ENCODE measurements around the gene AGAP2.
"Not testable (repeated sequence)": the region's sequence is repeated elsewhere in the genome, so short reads cannot be mapped to it uniquely, and the experiment has no call there.

The AGAP2 gene

DNA sequence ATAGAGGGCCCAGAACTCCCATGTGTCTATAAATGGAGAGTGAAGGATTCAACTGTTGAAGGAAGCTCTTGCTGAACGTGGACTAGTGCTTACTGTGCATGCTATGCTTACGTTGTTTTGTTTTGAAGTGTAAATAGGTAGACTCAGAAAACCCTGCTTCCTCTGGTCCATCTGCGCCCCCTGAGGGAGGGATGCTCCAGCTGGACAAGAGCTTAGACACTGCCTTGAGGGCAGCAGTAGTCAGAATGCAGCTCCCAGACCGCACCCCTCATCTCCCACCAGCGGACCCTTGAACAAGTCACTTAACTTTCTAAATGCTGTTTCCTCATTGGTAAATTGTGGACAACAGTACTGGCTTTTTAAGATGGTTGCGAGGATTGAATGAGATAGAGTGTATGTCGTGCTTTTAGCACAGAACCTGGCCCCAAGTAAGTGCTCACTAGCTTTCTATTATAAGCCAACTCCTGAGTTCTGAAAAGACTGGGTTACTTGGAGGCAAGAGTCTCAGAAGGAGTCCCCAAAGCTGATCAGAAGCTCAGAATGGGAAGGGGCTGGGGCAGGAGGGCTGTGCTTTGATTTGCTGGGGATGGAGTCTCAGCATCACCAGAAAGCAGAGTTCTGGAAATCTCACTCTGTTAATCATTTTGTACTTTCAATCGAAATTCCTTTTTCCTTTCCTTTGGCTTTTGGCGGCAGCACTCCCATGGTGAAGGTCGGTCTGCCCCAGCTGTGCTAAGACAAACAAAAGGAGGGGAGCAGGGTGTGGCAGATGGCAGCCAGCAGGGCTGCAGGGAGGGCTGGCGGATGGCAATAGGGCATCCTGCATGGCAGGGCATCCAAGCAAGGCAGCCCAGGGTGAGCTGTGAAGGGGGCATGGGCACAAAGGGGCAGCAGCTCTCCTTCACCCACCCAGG is 15.6 kb downstream of the AGAP2 start:
- H3K4me2 ChIP-seq: no peak overlapping the region
- H3K4me1 ChIP-seq: peaks cover 0 to 7% (median 5%) of the 10 kb centered on the region in 10 experiments; a peak in 10 of 20 replicates

GRCh38 chr12:57721846-57722608 is 16.5 kb downstream of the AGAP2 start:
- not testable (repeated sequence) for H3K4me3 ChIP-seq, H3K27me3 ChIP-seq, H3K9ac ChIP-seq, H3K4me1 ChIP-seq, H3K4me2 ChIP-seq, H3K27ac ChIP-seq
- peaks cover 64 to 92% (median 67%) of the 10 kb centered on the region in 11 experiments for H3K36me3 ChIP-seq
- H3K9me3 ChIP-seq (replicated peaks in 1 of 11): peaks cover 0 to 13% (median 9%) of the 10 kb centered on the region in 11 experiments; a peak in 15 of 22 replicates
- peaks cover 0 to 76% (median 5%) of the 10 kb centered on the region in 11 experiments; a peak in 9 of 22 replicates for H4K20me1 ChIP-seq

More for the DNA sequence above, 15.6 kb downstream of the AGAP2 start:
- TF ChIP-seq Cebpa-rat (IDR thresholded peaks at IDR 0.05): no peak
- H3K36me3 ChIP-seq: peaks cover 64 to 92% (median 67%) of the 10 kb centered on the region in 11 experiments
- H3K27me3 ChIP-seq: no peaks in the 10 kb centered on the region
- H3K9ac ChIP-seq: no peak overlapping the region
- H3K27ac ChIP-seq: no peak overlapping the region; a peak in 1 of 22 replicates
- peaks cover 0 to 69% (median 5%) of the 10 kb centered on the region in 11 experiments; a peak in 9 of 22 replicates for H4K20me1 ChIP-seq
- no peak overlapping the region for H3K4me3 ChIP-seq
- peaks cover 0 to 21% (median 13%) of the 10 kb centered on the region in 11 experiments; a peak in 15 of 22 replicates for H3K9me3 ChIP-seq (replicated peaks in 1 of 11)

- TF ChIP-seq Cebpa-rat (IDR thresholded peaks at IDR 0.05): no peak
Measured at GRCh38 chr12:57720606-57721595, 17.6 kb downstream of the AGAP2 start.

GRCh38 chr12:57719777-57720605 is 18.6 kb downstream of the AGAP2 start:
- H3K27me3 ChIP-seq: no peaks in the 10 kb centered on the region
- peaks cover 71 to 99% (median 73%) of the 10 kb centered on the region in 11 experiments for H3K36me3 ChIP-seq
- H3K27ac ChIP-seq: no peak overlapping the region
- peaks cover 0 to 4% (median 2%) of the 10 kb centered on the region in 10 experiments; a peak in 10 of 20 replicates for H3K4me1 ChIP-seq
- no peaks in the 10 kb centered on the region for H3K9me3 ChIP-seq (replicated peaks in 1 of 11)
- no peak overlapping the region for H3K9ac ChIP-seq
- no peak overlapping the region for H3K4me2 ChIP-seq
- H3K4me3 ChIP-seq: no peak overlapping the region
- peaks cover 0 to 88% (median 8%) of the 10 kb centered on the region in 11 experiments; a peak in 9 of 22 replicates for H4K20me1 ChIP-seq
- TF ChIP-seq Cebpa-rat (IDR thresholded peaks at IDR 0.05): no peak

More at GRCh38 chr12:57720606-57721595, 17.6 kb downstream of the AGAP2 start:
- Histone ChIP-seq H3K36me3 (peaks cover 64 to 92% (median 67%) of the 10 kb centered on the region in 11 experiments), H3K27me3 (no peaks in the 10 kb centered on the region), H3K4me3 (no peak overlapping the region), H3K4me2 (no peak overlapping the region), H4K20me1 (peaks cover 0 to 85% (median 8%) of the 10 kb centered on the region in 11 experiments; a peak in 9 of 22 replicates), H3K9ac (no peak overlapping the region), H3K9me3 (replicated peaks in 1 of 11) (peaks cover 0 to 2% (median 0%) of the 10 kb centered on the region in 11 experiments; a peak in 8 of 22 replicates), H3K27ac (no peak overlapping the region), H3K4me1 (peaks cover 0 to 7% (median 5%) of the 10 kb centered on the region in 10 experiments; a peak in 10 of 20 replicates)

DNA sequence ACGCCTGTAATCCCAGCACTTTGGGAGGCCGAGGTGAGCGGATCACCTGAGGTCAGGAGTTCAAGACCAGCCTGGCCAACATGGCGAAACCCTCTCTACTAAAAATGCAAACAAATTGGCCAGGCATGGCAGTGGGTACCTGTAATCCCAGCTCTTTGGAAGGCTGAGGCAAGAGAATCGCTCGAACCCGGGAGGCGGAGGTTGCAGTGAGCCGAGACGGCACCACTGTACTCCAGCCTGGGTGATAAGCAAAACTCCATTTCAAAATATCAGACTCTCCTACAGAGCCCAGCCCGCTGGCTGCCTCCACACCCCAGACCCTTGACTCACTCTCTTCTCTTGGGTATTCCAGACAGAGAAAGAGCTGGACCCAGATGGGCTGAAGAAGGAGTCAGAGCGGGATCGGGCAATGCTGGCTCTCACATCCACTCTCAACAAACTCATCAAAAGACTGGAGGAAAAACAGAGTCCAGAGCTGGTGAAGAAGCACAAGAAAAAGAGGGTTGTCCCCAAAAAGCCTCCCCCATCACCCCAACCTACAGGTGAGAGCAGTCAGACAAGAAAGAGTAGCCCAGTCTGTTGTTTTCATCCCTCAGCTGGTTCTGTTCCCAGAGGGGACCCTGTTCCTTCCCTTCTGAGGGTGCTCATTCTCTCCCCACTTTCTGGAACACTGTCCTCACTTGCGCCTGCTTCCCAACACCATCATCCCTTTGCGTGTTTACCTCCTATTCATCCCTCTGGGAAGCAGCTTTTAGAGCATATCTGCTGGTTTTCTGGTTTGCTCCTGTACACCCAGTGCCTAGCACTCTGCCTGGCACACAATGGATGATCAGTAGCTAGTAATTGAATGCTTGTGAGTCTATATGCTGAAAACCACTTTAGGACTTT is 19.7 kb downstream of the AGAP2 start:
- TF ChIP-seq Cebpa-rat (IDR thresholded peaks at IDR 0.05): no peak
- Histone ChIP-seq H3K36me3 (peaks cover 79 to 99% (median 84%) of the 10 kb centered on the region in 11 experiments), H3K4me2 (no peak overlapping the region), H3K4me1 (no peaks in the 10 kb centered on the region), H3K27ac (no peak overlapping the region), H3K9ac (no peak overlapping the region), H3K27me3 (no peaks in the 10 kb centered on the region), H4K20me1 (peaks cover 0 to 81% (median 5%) of the 10 kb centered on the region in 11 experiments; a peak in 10 of 22 replicates), H3K4me3 (no peak overlapping the region), H3K9me3 (replicated peaks in 1 of 11) (no peaks in the 10 kb centered on the region)

- no peak overlapping the region for H3K27ac ChIP-seq
- H3K4me1 ChIP-seq: no peaks in the 10 kb centered on the region
- H3K27me3 ChIP-seq: no peaks in the 10 kb centered on the region
- TF ChIP-seq Cebpa-rat (IDR thresholded peaks at IDR 0.05): no peak
- H4K20me1 ChIP-seq: peaks cover 0 to 76% (median 3%) of the 10 kb centered on the region in 11 experiments; a peak in 9 of 22 replicates
- peaks cover 87 to 100% (median 92%) of the 10 kb centered on the region in 11 experiments for H3K36me3 ChIP-seq
- no peak overlapping the region for H3K9ac ChIP-seq
- no peaks in the 10 kb centered on the region for H3K9me3 ChIP-seq (replicated peaks in 1 of 11)
- H3K4me3 ChIP-seq: no peak overlapping the region
- no peak overlapping the region for H3K4me2 ChIP-seq
Measured at GRCh38 chr12:57717846-57718640, 20.5 kb downstream of the AGAP2 start.

Data from BLaER1 treated with 17β-estradiol and CSF1 and Interleukin-3, amounts not matched to agents 10 nM and 100 nM (cell line).